Hippocampal formation (tissue), 2 donors: Measurements from ENCODE around the gene STOML2.
A peak's percentile ranks its signal among the peaks of the same experiment; 100 is the strongest.

ENCODE experiments used
- DNase-seq, 2 donors: peaks; one replicate each; lab custom pipeline; 2025; lab: John Stamatoyannopoulos, UW

STOML2 gene

GRCh38 chr9:35072461-35073278 is 30.3 kb downstream of the STOML2 start, which contains the start of gene VCP:
Gene VCP, minus strand, starts transcription at chr9:35072625. Its CDS starts 272 bp downstream, at chr9:35072353.
- DNase-seq, result peak; percentile 98 to 99

- peak; percentile 18 to 73 for DNase-seq
Observed at GRCh38 chr9:35071814-35072460, 31.0 kb downstream of the STOML2 start.

- no peak for DNase-seq
Observed at GRCh38 chr9:35070823-35071813, 31.8 kb downstream of the STOML2 start.

GRCh38 chr9:35069020-35069419 is 33.9 kb downstream of the STOML2 start:
- no peak for DNase-seq

- no peak for DNase-seq
Observed at GRCh38 chr9:35067056-35067455, 35.9 kb downstream of the STOML2 start.

GRCh38 chr9:35060548-35061207 is 42.3 kb downstream of the STOML2 start:
- DNase-seq, result no peak

- no peak for DNase-seq
Observed at GRCh38 chr9:35059438-35059837, 43.5 kb downstream of the STOML2 start.

- DNase-seq, result no peak
Observed at GRCh38 chr9:35057271-35057620, 45.7 kb downstream of the STOML2 start.

- DNase-seq, result no peak
Observed at GRCh38 chr9:35056571-35057270, 46.2 kb downstream of the STOML2 start.

- DNase-seq, result no peak
Observed at GRCh38 chr9:35054871-35055644, 47.9 kb downstream of the STOML2 start.

GRCh38 chr9:35054185-35054835 is 48.6 kb downstream of the STOML2 start:
- no peak for DNase-seq

GRCh38 chr9:35051069-35051967 is 51.6 kb downstream of the STOML2 start:
- peak in 1 of 2 donors; percentile 1 for DNase-seq
